GM19193 (cell line): ENCODE data around the gene MSH3.

Source experiments
- POLR2A ChIP-seq: IDR thresholded peaks from 4 replicates; pipeline ENCODE4 v1.6.1; 2011; ENCODE audit not compliant: insufficient read depth, insufficient read length; ENCODE audit errors: extremely low read depth

The MSH3 gene

DNA sequence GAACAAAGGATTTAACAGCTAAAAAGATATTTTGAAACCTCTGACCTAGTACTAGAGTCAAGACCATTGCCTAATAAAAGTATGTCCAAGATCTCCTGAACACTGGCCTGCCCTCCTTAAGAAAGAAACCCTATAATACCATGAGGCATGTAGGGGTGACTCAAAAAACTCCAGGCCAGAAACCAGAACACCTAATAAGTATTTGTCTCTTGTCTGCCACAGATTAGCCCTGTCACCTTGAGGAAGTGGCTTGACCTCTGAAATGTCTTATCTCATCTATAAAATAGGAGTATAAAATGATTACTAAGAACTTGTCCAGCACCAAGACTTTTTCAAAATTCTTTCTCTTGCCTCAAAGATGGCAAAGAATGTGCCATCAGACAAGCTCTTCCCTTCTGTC, 180.3 kb downstream of the MSH3 start:
- TF ChIP-seq POLR2A, result no peak

DNA sequence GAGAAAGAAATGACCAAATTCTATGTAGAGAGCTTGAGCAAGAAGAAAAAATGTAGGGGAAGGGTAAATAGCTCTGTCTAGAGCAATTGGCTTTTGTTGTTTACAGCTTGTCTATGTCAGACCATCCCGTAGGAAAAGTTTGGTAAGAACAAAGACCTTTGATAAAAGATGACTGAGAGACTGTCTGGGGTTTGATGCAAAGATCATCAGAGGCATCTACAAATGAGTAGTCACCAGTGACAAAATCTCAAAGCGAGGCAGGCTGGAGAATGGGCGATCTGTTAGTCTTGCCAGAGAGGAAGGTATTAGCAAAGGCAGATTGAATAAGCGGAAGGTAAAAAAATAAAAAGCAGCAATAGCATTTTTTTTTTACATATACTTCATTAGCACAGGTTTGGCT, 180.7 kb downstream of the MSH3 start:
- no peak for TF ChIP-seq POLR2A

DNA sequence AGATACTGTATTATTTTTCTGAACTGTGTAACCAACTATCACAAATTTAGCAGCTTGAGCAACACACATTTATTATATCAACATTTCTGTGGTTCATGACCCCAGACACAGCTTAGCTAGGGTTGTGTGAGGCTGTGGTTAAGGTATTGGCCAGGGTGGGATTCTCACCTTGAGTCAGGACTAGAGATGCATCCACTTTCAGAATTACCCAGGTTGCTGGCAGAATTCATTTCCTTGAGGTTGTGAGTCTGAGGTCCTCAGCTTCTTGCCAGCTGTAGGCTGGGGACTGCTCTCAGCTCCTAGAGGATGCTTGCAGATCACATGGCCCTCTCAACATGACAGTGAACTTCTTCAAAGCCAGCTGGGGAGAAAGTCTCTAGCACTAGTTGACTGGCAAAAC, 183.2 kb downstream of the MSH3 start:
- TF ChIP-seq POLR2A, result no peak

DNA sequence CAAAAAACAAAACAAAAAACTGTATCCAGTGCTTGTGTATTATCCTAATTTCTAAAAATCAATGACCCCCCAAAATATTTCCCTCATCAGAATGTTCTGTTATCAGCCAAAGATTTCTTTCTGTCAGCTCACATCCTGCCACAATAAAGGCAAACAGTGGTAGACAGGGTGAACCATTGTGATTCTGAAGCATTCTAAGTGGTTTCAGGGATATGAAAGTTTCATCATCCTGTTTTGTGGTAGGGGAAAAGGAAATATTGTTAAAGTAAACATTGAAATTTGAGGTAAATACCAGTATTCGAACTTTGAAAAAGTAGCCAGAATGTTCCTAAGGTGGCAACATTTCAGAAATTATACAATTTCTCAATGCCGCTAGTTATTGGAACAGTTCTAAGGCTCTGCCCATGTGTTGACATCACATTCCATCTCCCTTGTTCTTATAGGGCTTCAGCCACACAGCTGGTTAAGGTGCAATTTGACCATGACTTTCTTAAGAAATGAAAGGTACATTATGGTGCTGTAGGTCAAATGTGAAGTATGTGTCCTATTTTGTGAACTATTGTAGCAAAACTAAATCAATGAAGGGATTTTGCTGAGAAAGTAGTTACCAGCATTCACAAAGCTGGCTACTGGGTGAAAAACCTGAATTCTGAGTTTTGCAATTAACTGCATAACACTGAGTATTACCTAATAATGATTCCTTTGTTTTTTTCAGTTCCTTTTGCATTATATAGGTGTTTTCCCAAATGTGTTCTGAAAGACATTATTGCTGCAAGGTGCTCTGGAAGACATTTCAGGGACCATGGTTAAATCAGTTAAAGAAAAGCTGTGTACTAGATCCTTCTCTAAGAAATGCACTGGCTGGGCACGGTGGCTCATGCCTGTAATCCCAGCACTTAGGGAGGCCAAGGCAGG, 198.1 kb downstream of the MSH3 start:
- TF ChIP-seq POLR2A, result no peak

- no peak for TF ChIP-seq POLR2A
These were observed 199.0 kb downstream of the MSH3 start for GRCh38 chr5:80853413-80853812.

GRCh38 chr5:80854583-80854982, 200.1 kb downstream of the MSH3 start:
- TF ChIP-seq POLR2A, result no peak

- TF ChIP-seq POLR2A, result no peak
These were observed 206.6 kb downstream of the MSH3 start for GRCh38 chr5:80860924-80861613.

DNA sequence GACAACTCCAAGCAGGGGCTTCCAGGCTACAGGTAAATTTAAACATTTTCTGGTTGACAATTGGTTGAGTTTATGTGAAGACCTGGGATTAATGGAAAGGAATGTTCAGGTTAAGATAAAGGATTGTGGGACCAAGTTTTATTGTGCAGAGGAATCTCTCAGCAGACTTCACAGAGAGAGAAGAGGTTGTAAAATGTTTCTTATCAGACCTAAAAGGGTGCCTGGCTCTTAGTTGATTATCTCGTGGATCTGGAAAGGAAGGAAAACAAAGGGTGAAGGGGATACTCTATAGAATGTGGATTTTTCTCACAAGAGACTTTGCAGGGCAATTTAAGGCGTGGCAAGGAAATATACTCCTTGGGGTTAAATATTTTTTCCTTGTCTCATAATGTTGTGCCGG, 209.3 kb downstream of the MSH3 start:
- TF ChIP-seq POLR2A, result no peak

- TF ChIP-seq POLR2A, result no peak
These were observed 209.7 kb downstream of the MSH3 start for GRCh38 chr5:80864109-80864508.

GRCh38 chr5:80864706-80865435, 210.4 kb downstream of the MSH3 start:
- TF ChIP-seq POLR2A, result no peak

- TF ChIP-seq POLR2A, result no peak
These were observed 211.1 kb downstream of the MSH3 start for GRCh38 chr5:80865551-80865950.

GRCh38 chr5:80866371-80866770, 211.9 kb downstream of the MSH3 start:
- no peak for TF ChIP-seq POLR2A

DNA sequence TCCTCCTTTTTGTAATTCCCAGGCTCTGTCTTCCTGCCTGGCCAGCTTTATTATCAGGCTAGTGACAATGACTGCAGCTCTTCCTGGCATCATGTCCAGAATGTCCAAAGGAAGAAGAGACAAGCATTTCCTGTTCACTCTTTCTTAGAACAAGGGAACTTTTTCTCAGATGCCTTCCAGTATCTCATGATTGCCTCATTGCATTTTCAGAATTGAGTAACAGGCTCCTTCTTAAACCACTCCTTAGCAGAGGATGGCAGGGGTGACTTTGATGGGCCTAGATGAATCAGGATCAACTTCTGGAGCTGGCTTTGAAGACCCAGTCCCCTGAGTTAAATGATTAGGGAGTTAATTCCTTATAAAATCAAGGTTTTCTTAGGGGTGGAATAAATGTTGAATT, 212.8 kb downstream of the MSH3 start:
- TF ChIP-seq POLR2A, result no peak

GRCh38 chr5:80870442-80870841, 216.0 kb downstream of the MSH3 start:
- no peak for TF ChIP-seq POLR2A

DNA sequence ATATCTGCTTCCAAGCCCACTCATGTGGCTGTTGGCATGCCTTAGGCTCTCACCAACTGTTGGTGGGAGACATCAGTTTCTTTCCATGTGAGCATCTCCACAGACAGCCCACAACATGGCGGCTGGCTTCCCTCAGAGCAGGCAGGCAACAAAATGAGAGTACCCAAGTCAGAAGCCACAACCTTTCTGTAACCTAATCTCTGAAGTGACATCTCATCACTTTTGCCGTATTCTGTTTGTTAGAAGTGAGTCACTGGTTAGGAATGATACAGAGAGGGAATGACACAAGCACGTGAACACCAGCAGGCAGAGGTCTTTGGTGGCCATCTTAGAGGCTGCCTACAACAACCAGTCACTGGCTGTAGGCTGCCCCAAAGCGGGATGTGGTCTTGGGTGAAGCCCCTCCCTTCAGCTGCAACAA, 217.1 kb downstream of the MSH3 start:
- no peak for TF ChIP-seq POLR2A

- no peak for TF ChIP-seq POLR2A
These were observed 219.7 kb downstream of the MSH3 start for GRCh38 chr5:80874162-80874561.

DNA sequence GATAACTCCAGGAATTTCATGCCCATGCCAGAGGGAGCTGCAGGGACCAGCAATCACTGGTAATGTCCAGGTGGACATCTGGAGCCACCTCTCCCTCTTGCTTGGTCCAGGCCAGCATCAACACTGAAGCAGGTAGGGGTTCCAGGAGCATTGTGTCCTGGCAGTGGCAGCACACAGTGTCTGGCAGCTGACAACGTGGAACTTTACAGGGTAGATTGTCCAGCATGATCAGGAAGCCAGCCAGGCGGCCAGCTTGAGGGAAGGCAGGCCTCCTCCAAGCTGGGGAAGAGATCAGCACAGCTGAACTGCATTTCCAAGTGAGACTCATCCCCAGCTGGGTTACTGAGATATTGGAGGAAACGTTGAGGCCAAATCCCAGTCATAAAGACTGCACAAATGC, 223.1 kb downstream of the MSH3 start:
- no peak for TF ChIP-seq POLR2A
